ENCODE measurements around the gene SGPP2. TPM values are rescaled to one million over a fixed set of nuclear protein-coding genes. Genes with fewer than 3 reads are reported as not detected.
A peak's percentile ranks its signal among the peaks of the same experiment; 100 is the strongest.

The SGPP2 gene
- polyA plus RNA-seq, 4 donors: 4.0 to 19.1 (median 8.1) TPM

DNA sequence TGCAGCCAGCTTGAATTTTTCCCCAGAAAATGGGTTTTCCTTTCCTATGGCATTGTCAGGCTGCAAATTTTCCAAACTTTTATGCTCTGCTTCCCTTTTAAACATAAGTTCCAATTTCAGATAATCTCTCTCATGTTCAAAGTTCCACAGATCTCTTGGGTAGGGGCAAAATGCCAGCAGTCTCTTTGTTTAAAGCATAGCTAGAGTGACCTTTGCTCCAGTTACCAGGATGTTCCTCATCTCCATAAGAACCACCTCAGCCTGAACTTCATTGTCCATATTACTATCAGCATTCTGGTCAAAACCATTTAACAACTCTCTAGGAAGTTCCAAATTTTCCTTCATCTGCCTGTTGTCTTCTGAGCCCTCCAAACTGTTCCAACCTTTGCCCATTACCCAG, 68.3 kb downstream of the SGPP2 start:
- Histone ChIP-seq H3K9me3 (ENCODE audit: control insufficient read depth in 2 of 2, insufficient read depth in 1 of 2, low read depth in 1 of 2, low read length in 1 of 2) (peaks cover 0 to 14% of the 10 kb centered on the region in 2 donors), H3K27me3 (ENCODE audit: control insufficient read depth in 3 of 3, insufficient read depth in 3 of 3, low read length in 3 of 3) (no peaks in the 10 kb centered on the region), H3K4me3 (ENCODE audit: low read depth in 1 of 3, low read length in 3 of 3) (no peak overlapping the region), H3K36me3 (ENCODE audit: control insufficient read depth in 3 of 3, insufficient read depth in 2 of 3, low read depth in 1 of 3, low read length in 3 of 3) (peaks cover 0 to 2% (median 0%) of the 10 kb centered on the region in 3 donors), H3K4me1 (ENCODE audit: control insufficient read depth in 3 of 3, insufficient read depth in 2 of 3, low read depth in 1 of 3, low read length in 2 of 3) (peaks cover 0 to 6% (median 4%) of the 10 kb centered on the region in 3 donors), H3K27ac (ENCODE audit: low read depth in 1 of 3, low read length in 2 of 3) (no peak overlapping the region)
- FAIRE-seq (no peak), DNase-seq (peak in 1 of 2 donors; percentile 87)

DNA sequence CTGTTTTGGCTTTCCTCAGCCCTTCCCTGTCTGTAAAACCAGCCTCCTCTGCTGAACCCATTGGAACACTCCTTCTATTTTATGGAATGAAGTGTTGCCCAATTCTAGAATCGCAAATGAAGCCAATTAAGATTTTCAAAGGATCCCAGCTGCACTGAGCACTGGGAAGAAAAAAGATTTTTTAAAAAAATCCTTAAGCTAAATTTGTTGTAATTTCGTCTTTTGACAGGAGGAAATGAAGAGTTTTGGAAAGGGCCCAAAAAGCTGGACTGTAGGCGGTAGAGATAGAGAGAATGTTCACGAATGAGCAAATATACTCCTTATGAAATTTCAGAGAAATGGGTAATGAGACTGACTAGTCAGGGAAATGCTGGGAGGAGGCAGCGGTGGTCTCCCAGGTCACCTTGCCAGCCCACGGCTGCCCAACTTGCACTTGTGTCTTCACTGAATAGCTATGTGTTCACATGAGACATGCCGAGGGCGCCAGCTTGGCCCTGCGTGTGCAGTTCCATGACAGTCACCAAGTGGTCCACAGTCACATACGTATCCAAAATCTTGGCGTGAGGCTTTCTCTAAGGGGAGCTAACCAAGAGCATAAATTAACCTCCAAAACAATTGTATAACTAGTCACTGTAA, 69.9 kb downstream of the SGPP2 start:
- FAIRE-seq (no peak), DNase-seq (no peak)
- H3K27me3 ChIP-seq (ENCODE audit: control insufficient read depth in 3 of 3, insufficient read depth in 3 of 3, low read length in 3 of 3): no peaks in the 10 kb centered on the region
- H3K4me3 ChIP-seq (ENCODE audit: low read depth in 1 of 3, low read length in 3 of 3): no peak overlapping the region
- peaks cover 0 to 14% of the 10 kb centered on the region in 2 donors for H3K9me3 ChIP-seq (ENCODE audit: control insufficient read depth in 2 of 2, insufficient read depth in 1 of 2, low read depth in 1 of 2, low read length in 1 of 2)
- 76 to 91% (median 83%) methylated on average over 11 of the region's 11 CpGs for WGBS, 3 donors
- no peak overlapping the region for H3K27ac ChIP-seq (ENCODE audit: low read depth in 1 of 3, low read length in 2 of 3)
- peaks cover 0 to 6% (median 4%) of the 10 kb centered on the region in 3 donors for H3K4me1 ChIP-seq (ENCODE audit: control insufficient read depth in 3 of 3, insufficient read depth in 2 of 3, low read depth in 1 of 3, low read length in 2 of 3)
- peaks cover 0 to 2% (median 1%) of the 10 kb centered on the region in 3 donors for H3K36me3 ChIP-seq (ENCODE audit: control insufficient read depth in 3 of 3, insufficient read depth in 2 of 3, low read depth in 1 of 3, low read length in 3 of 3)

DNA sequence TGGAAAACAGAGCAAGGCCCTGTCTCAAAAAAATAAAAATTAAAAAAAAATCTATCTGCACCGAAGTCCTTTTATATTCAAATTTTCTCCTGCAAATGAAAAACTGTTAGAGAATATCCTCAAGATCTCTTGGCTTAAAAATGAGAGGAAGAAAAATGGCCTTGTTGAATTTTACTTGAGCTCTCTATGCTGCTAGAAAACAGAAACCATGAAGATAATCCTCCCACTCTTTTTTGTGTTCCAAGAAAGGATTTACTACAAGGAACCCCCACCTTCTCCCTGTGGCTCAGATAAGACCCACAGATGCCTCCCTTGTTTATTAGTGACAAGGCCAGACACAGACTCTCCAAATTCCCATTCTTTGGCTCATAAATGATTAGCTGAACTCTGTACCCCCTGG, 71.0 kb downstream of the SGPP2 start:
- no peak for DNase-seq
- peaks cover 0 to 6% (median 4%) of the 10 kb centered on the region in 3 donors for H3K4me1 ChIP-seq (ENCODE audit: control insufficient read depth in 3 of 3, insufficient read depth in 2 of 3, low read depth in 1 of 3, low read length in 2 of 3)
- peaks cover 0 to 4% (median 2%) of the 10 kb centered on the region in 3 donors for H3K36me3 ChIP-seq (ENCODE audit: control insufficient read depth in 3 of 3, insufficient read depth in 2 of 3, low read depth in 1 of 3, low read length in 3 of 3)
- peaks cover 0 to 14% of the 10 kb centered on the region in 2 donors for H3K9me3 ChIP-seq (ENCODE audit: control insufficient read depth in 2 of 2, insufficient read depth in 1 of 2, low read depth in 1 of 2, low read length in 1 of 2)
- H3K27ac ChIP-seq (ENCODE audit: low read depth in 1 of 3, low read length in 2 of 3): no peak overlapping the region
- H3K27me3 ChIP-seq (ENCODE audit: control insufficient read depth in 3 of 3, insufficient read depth in 3 of 3, low read length in 3 of 3): no peaks in the 10 kb centered on the region
- no peak for FAIRE-seq
- no peak overlapping the region for H3K4me3 ChIP-seq (ENCODE audit: low read depth in 1 of 3, low read length in 3 of 3)
- WGBS, 3 donors: 70 to 97% (median 93%) methylated on average over 1 of the region's 1 CpG

DNA sequence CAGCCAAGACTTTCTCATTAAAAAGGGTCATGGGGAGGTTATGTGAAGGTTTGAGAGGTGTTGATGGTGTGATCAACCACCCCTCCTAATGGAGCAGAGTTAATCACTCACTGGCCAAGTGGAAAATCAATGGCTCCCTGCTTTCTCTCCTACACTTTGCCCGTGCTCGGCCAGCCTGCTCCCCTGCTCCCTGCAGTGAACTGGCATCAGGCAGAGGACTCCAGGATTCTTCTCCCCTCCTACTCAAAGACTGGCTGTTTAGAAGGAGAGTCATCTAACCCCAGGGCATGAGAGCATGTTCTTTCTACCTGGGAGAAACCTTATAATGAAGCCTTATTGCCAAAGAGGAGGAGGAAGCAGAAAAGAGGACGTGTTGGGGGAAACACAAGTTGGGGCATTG, 74.9 kb downstream of the SGPP2 start:
- no peaks in the 10 kb centered on the region for H3K4me1 ChIP-seq (ENCODE audit: control insufficient read depth in 3 of 3, insufficient read depth in 2 of 3, low read depth in 1 of 3, low read length in 2 of 3)
- H3K27me3 ChIP-seq (ENCODE audit: control insufficient read depth in 3 of 3, insufficient read depth in 3 of 3, low read length in 3 of 3): no peaks in the 10 kb centered on the region
- no peaks in the 10 kb centered on the region for H3K9me3 ChIP-seq (ENCODE audit: control insufficient read depth in 2 of 2, insufficient read depth in 1 of 2, low read depth in 1 of 2, low read length in 1 of 2)
- H3K36me3 ChIP-seq (ENCODE audit: control insufficient read depth in 3 of 3, insufficient read depth in 2 of 3, low read depth in 1 of 3, low read length in 3 of 3): peaks cover 0 to 4% (median 2%) of the 10 kb centered on the region in 3 donors
- no peak overlapping the region for H3K27ac ChIP-seq (ENCODE audit: low read depth in 1 of 3, low read length in 2 of 3)
- no peak overlapping the region for H3K4me3 ChIP-seq (ENCODE audit: low read depth in 1 of 3, low read length in 3 of 3)
- FAIRE-seq: no peak
- no peak for DNase-seq
- WGBS, 3 donors: 75 to 92% (median 85%) methylated on average over 3 of the region's 3 CpGs

DNA sequence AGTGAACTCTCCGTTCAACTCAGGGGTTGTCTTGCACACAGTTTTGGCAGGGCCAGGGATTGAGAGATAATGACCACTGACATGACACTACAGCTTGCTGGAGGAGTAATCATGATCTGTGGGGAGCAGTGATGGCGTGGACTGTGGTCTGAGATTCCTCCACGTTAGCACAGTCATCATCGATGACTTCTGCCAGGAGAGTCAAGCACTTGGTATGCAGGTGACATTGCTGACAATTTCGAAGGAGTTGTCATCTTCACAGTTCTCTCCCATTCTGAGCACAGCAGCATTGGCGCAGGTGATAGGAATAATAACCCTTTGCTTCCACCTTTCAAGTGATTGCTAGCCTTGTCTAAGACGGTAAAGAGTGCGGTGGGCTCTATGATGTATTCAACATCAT, 79.8 kb downstream of the SGPP2 start:
- Histone ChIP-seq H3K27me3 (ENCODE audit: control insufficient read depth in 3 of 3, insufficient read depth in 3 of 3, low read length in 3 of 3) (no peaks in the 10 kb centered on the region), H3K27ac (ENCODE audit: low read depth in 1 of 3, low read length in 2 of 3) (no peak overlapping the region), H3K36me3 (ENCODE audit: control insufficient read depth in 3 of 3, insufficient read depth in 2 of 3, low read depth in 1 of 3, low read length in 3 of 3) (peaks cover 0 to 4% (median 0%) of the 10 kb centered on the region in 3 donors), H3K4me1 (ENCODE audit: control insufficient read depth in 3 of 3, insufficient read depth in 2 of 3, low read depth in 1 of 3, low read length in 2 of 3) (no peaks in the 10 kb centered on the region), H3K9me3 (ENCODE audit: control insufficient read depth in 2 of 2, insufficient read depth in 1 of 2, low read depth in 1 of 2, low read length in 1 of 2) (no peaks in the 10 kb centered on the region), H3K4me3 (ENCODE audit: low read depth in 1 of 3, low read length in 3 of 3) (no peak overlapping the region)
- no peak for DNase-seq
- WGBS, 3 donors: 79 to 93% (median 82%) methylated on average over 8 of the region's 8 CpGs
- no peak for FAIRE-seq

DNA sequence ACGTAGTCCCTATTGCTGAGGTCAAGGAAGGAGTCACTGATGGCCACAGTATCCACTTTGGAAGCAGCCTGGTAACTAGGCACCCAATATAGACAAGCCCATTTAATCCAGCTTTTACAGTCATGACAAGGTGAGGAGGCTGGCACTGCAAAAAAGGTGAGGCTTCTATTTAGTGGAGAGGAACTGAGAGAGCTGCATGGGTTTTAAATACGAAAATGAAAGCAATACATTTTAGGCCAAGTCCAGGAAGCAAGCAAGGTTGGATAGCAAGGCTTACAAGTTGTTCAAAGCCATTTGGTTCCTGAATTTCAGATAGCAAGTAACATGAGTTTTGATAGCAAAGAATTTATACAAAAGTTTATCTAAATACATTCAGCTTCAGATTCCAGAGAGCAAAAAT, 80.4 kb downstream of the SGPP2 start:
- H3K36me3 ChIP-seq (ENCODE audit: control insufficient read depth in 3 of 3, insufficient read depth in 2 of 3, low read depth in 1 of 3, low read length in 3 of 3): no peaks in the 10 kb centered on the region
- 48 to 73% (median 59%) methylated on average over 2 of the region's 2 CpGs for WGBS, 3 donors
- FAIRE-seq: no peak

DNA sequence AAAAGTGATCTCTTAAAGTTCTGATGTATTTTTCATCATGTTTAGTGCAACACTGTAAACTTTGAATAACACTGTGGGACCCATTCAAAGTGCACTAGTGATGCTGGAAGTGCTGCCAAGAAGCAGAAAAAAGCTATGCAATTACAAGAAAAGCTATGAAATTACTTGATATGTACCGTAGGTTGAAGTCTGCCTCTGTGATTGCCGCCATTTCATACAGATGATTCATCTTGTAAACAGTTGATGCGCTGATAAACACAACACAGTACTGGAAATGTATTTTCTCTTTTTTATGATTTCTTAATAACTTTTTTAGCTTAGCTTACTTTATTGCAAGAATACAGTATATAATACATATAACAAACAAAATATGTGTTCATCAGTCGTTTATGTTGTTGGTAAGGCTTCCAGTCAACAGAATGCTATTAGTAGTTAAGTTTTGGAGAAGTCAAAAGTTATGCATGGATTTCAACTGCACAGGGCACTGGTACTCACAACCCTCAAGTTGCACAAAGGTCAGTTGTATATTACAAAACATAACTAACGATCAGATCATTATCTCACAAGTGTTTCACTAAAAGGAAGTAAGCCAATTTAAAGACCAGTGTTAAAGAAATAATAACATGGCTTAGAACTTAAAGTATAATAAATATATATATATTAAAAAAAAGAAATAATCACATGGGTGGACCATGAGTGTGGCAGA, 82.0 kb downstream of the SGPP2 start:
- Histone ChIP-seq H3K36me3 (ENCODE audit: control insufficient read depth in 3 of 3, insufficient read depth in 2 of 3, low read depth in 1 of 3, low read length in 3 of 3) (no peaks in the 10 kb centered on the region), H3K4me1 (ENCODE audit: control insufficient read depth in 3 of 3, insufficient read depth in 2 of 3, low read depth in 1 of 3, low read length in 2 of 3) (no peaks in the 10 kb centered on the region), H3K27me3 (ENCODE audit: control insufficient read depth in 3 of 3, insufficient read depth in 3 of 3, low read length in 3 of 3) (no peaks in the 10 kb centered on the region), H3K9me3 (ENCODE audit: control insufficient read depth in 2 of 2, insufficient read depth in 1 of 2, low read depth in 1 of 2, low read length in 1 of 2) (no peaks in the 10 kb centered on the region), H3K27ac (ENCODE audit: low read depth in 1 of 3, low read length in 2 of 3) (peak overlapping the region in 1 of 3 donors; percentile 32), H3K4me3 (ENCODE audit: low read depth in 1 of 3, low read length in 3 of 3) (no peak overlapping the region)
- 22 to 53% (median 47%) methylated on average over 5 of the region's 5 CpGs for WGBS, 3 donors
- FAIRE-seq: no peak
- peak in 1 of 2 donors; percentile 63 for DNase-seq

More for the DNA sequence above, 80.4 kb downstream of the SGPP2 start:
- DNase-seq: peak in 1 of 2 donors; percentile 37
- no peak overlapping the region for H3K27ac ChIP-seq (ENCODE audit: low read depth in 1 of 3, low read length in 2 of 3)
- H3K4me3 ChIP-seq (ENCODE audit: low read depth in 1 of 3, low read length in 3 of 3): no peak overlapping the region
- no peaks in the 10 kb centered on the region for H3K27me3 ChIP-seq (ENCODE audit: control insufficient read depth in 3 of 3, insufficient read depth in 3 of 3, low read length in 3 of 3)
- no peaks in the 10 kb centered on the region for H3K9me3 ChIP-seq (ENCODE audit: control insufficient read depth in 2 of 2, insufficient read depth in 1 of 2, low read depth in 1 of 2, low read length in 1 of 2)
- H3K4me1 ChIP-seq (ENCODE audit: control insufficient read depth in 3 of 3, insufficient read depth in 2 of 3, low read depth in 1 of 3, low read length in 2 of 3): no peaks in the 10 kb centered on the region

DNA sequence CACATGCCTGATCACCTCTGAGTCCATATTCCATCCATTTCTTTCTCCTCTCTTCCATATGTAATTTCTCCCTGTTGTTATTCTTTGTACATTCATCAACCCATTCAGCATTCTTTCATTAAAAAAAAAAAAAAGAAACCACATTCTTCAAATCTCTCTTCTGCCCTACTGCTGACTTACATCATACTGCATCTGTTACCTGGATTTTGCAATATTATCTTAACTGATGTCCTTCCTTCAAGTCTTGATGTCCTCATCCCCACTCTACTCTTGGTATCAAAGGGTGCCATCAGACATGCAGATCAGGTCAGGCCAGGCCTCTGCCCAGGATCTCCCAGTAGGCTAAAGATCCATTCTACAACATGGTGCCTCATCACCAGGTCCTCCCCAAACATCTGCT, 90.6 kb downstream of the SGPP2 start:
- Histone ChIP-seq H3K4me1 (ENCODE audit: control insufficient read depth in 3 of 3, insufficient read depth in 2 of 3, low read depth in 1 of 3, low read length in 2 of 3) (peaks cover 0 to 3% (median 0%) of the 10 kb centered on the region in 3 donors), H3K27ac (ENCODE audit: low read depth in 1 of 3, low read length in 2 of 3) (no peak overlapping the region), H3K9me3 (ENCODE audit: control insufficient read depth in 2 of 2, insufficient read depth in 1 of 2, low read depth in 1 of 2, low read length in 1 of 2) (no peaks in the 10 kb centered on the region), H3K4me3 (ENCODE audit: low read depth in 1 of 3, low read length in 3 of 3) (no peak overlapping the region), H3K36me3 (ENCODE audit: control insufficient read depth in 3 of 3, insufficient read depth in 2 of 3, low read depth in 1 of 3, low read length in 3 of 3) (no peaks in the 10 kb centered on the region), H3K27me3 (ENCODE audit: control insufficient read depth in 3 of 3, insufficient read depth in 3 of 3, low read length in 3 of 3) (no peaks in the 10 kb centered on the region)
- DNase-seq (no peak), FAIRE-seq (no peak)
